SU-DHL-6 (cell line): Measurements from ENCODE around the gene CLNK.

Experiments used
- EZH2phosphoT487 ChIP-seq: fragments of 200-600 bp; sonication (generic), shearing (Covaris generic); conservative IDR thresholded peaks from 2 replicates; pipeline ENCODE4 v1.6.1; 2018; ENCODE audit warnings: mild to moderate bottlenecking, antibody characterized with exemption, low read length, moderate library complexity, mixed read lengths
- TF ChIP-seq, protein P1 (sequence below): fragments of 200-600 bp; sonication (generic); IDR thresholded peaks from one replicate; pipeline ENCODE4 v1.5.1; 2017; ENCODE audit warnings: antibody characterized with exemption, mild to moderate bottlenecking, low read length, moderate library complexity; ENCODE audit not compliant: insufficient read depth, poor library complexity, severe bottlenecking

DNA sequence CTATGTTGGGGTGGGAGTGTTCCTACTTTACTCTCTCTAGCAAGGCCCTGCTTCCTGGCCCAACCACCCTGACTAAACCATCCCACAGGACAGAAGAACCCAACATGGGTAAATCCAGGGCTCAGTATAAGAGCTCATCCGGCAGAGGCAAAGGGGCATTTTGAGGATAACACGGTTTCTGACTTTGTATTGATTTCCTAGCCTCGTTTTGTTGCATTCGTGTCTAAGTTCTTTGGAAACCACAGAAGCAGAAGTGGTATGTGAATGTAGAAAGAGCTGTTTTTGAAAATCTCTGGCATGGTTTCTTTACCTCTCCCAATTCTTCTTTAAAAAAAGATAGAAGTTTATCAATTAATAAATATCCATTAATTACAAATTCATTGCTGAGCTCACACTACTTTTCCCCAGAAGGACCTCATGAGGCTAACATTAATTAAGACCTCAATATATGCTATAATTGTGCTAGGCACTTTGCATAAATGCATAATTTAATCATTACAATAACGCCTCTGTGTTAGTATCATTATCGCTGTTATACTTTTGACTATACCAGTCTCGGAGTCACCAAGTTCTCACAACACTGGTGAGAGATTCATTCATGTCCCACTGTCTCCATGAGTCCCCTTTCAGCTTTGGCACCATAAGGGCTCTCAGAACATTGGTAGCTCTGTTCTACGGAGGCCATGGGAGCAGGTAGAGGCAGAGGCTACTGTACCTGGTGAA lies 5.8 kb upstream of the CLNK start:
- TF ChIP-seq, protein P1, sequence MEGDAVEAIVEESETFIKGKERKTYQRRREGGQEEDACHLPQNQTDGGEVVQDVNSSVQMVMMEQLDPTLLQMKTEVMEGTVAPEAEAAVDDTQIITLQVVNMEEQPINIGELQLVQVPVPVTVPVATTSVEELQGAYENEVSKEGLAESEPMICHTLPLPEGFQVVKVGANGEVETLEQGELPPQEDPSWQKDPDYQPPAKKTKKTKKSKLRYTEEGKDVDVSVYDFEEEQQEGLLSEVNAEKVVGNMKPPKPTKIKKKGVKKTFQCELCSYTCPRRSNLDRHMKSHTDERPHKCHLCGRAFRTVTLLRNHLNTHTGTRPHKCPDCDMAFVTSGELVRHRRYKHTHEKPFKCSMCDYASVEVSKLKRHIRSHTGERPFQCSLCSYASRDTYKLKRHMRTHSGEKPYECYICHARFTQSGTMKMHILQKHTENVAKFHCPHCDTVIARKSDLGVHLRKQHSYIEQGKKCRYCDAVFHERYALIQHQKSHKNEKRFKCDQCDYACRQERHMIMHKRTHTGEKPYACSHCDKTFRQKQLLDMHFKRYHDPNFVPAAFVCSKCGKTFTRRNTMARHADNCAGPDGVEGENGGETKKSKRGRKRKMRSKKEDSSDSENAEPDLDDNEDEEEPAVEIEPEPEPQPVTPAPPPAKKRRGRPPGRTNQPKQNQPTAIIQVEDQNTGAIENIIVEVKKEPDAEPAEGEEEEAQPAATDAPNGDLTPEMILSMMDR = no peak
- TF ChIP-seq EZH2phosphoT487 = no peak
